ENCODE measurements around the gene OGN.

OGN gene

GRCh38 chr9:92342825-92343488 is 61.4 kb downstream of the OGN start:
- no peak for DNase-seq

GRCh38 chr9:92341578-92341977 is 62.8 kb downstream of the OGN start:
- DNase-seq = no peak

GRCh38 chr9:92333282-92333634 is 71.1 kb downstream of the OGN start:
- no peak for DNase-seq

All from NCI-H1105 treated with DMSO at 0.1 percent for 48 hours (cell line).